CD4-positive, alpha-beta memory T cell (primary cell): Measurements from ENCODE around the gene ADAMTS16. TPM values are rescaled to one million over a fixed set of nuclear protein-coding genes. Genes with fewer than 3 reads are reported as not detected.

Source experiments
- CTCF ChIA-PET: fragments of 350-600 bp; sonication (Branson Sonifier 250); formaldehyde crosslinking; loops from one replicate; lab custom pipeline; 2021; ENCODE audit warnings: inconsistent platforms; ENCODE audit not compliant: partially characterized antibody; lab: Charles Lee
- POLR2A ChIA-PET: fragments of 350-600 bp; sonication (Branson Sonifier 250); formaldehyde crosslinking; loops from one replicate; lab custom pipeline; 2021; ENCODE audit not compliant: partially characterized antibody; lab: Charles Lee
- DNase-seq, 5 donors: peaks; one replicate each; pipeline versions ENCODE4 v3.0.0 to v3.0.0-alpha.2; 2020 to 2022; ENCODE audit warnings: mixed read lengths in 1 of 5
- H3K27ac ChIP-seq: one replicate; pipeline ENCODE4 v1.7.0; 2013; ENCODE audit warnings: low read depth, low read length
- H3K27me3 ChIP-seq: 2 replicates; pipeline ENCODE4 v1.7.0; 2013; ENCODE audit warnings: mild to moderate bottlenecking, low read length, moderate library complexity; ENCODE audit not compliant: insufficient read depth
- H3K36me3 ChIP-seq: 2 replicates; pipeline ENCODE4 v1.7.0; 2013; ENCODE audit warnings: mild to moderate bottlenecking, low read length, moderate library complexity; ENCODE audit not compliant: insufficient read depth
- H3K4me1 ChIP-seq: 2 replicates; pipeline ENCODE4 v1.7.0; 2013; ENCODE audit warnings: mild to moderate bottlenecking, low read length, moderate library complexity; ENCODE audit not compliant: insufficient read depth
- H3K4me3 ChIP-seq, 2 donors: one replicate each; pipeline ENCODE4 v1.7.0; 2013; ENCODE audit warnings: low read length in 2 of 2, mild to moderate bottlenecking in 1 of 2
- H3K9me3 ChIP-seq, 2 donors: one replicate each; pipeline ENCODE4 v1.7.0; 2013; ENCODE audit warnings: low read length in 2 of 2, control low read depth in 1 of 2; ENCODE audit not compliant: control insufficient read depth in 1 of 2
- H3K27ac Mint-ChIP-seq, 7 donors: one replicate each; pipeline ENCODE4 v1.8.0; 2020 to 2021; ENCODE audit warnings: mixed read lengths in 7 of 7, mild to moderate bottlenecking in 6 of 7, inconsistent platforms in 3 of 7, moderate library complexity in 3 of 7
- H3K27me3 Mint-ChIP-seq, 2 donors: one replicate each; pipeline ENCODE4 v1.8.0; 2020 to 2021; ENCODE audit warnings: mixed read lengths in 2 of 2
- H3K36me3 Mint-ChIP-seq, 2 donors: one replicate each; pipeline ENCODE4 v1.8.0; 2020 to 2021; ENCODE audit warnings: mixed read lengths in 2 of 2, inconsistent platforms in 1 of 2, mild to moderate bottlenecking in 1 of 2
- H3K4me1 Mint-ChIP-seq, 4 donors: one replicate each; pipeline ENCODE4 v1.8.0; 2020 to 2021; ENCODE audit warnings: mixed read lengths in 4 of 4, mild to moderate bottlenecking in 1 of 4
- H3K4me3 Mint-ChIP-seq, 8 donors: one replicate each; pipeline ENCODE4 v1.8.0; 2020 to 2021; ENCODE audit warnings: mixed read lengths in 8 of 8, mild to moderate bottlenecking in 7 of 8, moderate library complexity in 6 of 8, inconsistent platforms in 3 of 8
- H3K9me3 Mint-ChIP-seq, 8 donors: one replicate each; pipeline ENCODE4 v1.8.0; 2020 to 2021; ENCODE audit warnings: mixed read lengths in 8 of 8, mild to moderate bottlenecking in 5 of 8, inconsistent platforms in 3 of 8, moderate library complexity in 1 of 8
- intact Hi-C: fragments of 100-400 bp; cut with micrococcal nuclease; formaldehyde crosslinking; loops from one replicate; pipeline ENCODE4 v1.15.1; 2023
- polyA plus RNA-seq, 2 donors: library from polyadenylated mRNA; unstranded; fragments of 300-500 nt; fragmentation: Illumina TruSeq; gene quantifications; one replicate each; pipeline ENCODE4 v1.2.3, GENCODE V29; 2021
- total RNA-seq, 2 experiments: library from RNA; stranded (reverse); gene quantifications; one replicate each; pipeline ENCODE4 v1.2.3, GENCODE V29; 2021

Gene ADAMTS16
- total and polyA plus RNA-seq, 4 experiments from 2014 or later: not detected

GRCh38 chr5:5257353-5257752 is 117.2 kb downstream of the ADAMTS16 start:
- Mint-ChIP-seq H3K36me3 (no peaks in the 10 kb centered on the region), H3K9me3 (peaks cover 4 to 31% (median 11%) of the 10 kb centered on the region in 8 donors), H3K27me3 (no peaks in the 10 kb centered on the region), H3K4me1 (no peaks in the 10 kb centered on the region), H3K27ac (no peak overlapping the region), H3K4me3 (no peak overlapping the region)
- H3K9me3 ChIP-seq: no peaks in the 10 kb centered on the region
- CTCF ChIA-PET: no interaction called here
- intact Hi-C loops: no loop called here
- no peak for DNase-seq
- no peaks in the 10 kb centered on the region for H3K36me3 ChIP-seq
- POLR2A ChIA-PET: no interaction called here
- no peak overlapping the region for H3K27ac ChIP-seq
- no peaks in the 10 kb centered on the region for H3K27me3 ChIP-seq
- no peak overlapping the region for H3K4me3 ChIP-seq
- no peaks in the 10 kb centered on the region for H3K4me1 ChIP-seq

GRCh38 chr5:5258564-5258963 is 118.4 kb downstream of the ADAMTS16 start:
- Histone ChIP-seq H3K27ac (no peak overlapping the region), H3K4me3 (no peak overlapping the region), H3K4me1 (no peaks in the 10 kb centered on the region), H3K27me3 (no peaks in the 10 kb centered on the region), H3K36me3 (no peaks in the 10 kb centered on the region), H3K9me3 (no peaks in the 10 kb centered on the region)
- intact Hi-C loops: no loop called here
- H3K27me3 Mint-ChIP-seq: no peaks in the 10 kb centered on the region
- no peaks in the 10 kb centered on the region for H3K36me3 Mint-ChIP-seq
- H3K4me3 Mint-ChIP-seq: no peak overlapping the region
- ChIA-PET CTCF (no interaction called here), POLR2A (no interaction called here)
- H3K27ac Mint-ChIP-seq: no peak overlapping the region
- H3K4me1 Mint-ChIP-seq: no peaks in the 10 kb centered on the region
- DNase-seq: no peak
- peaks cover 4 to 22% (median 11%) of the 10 kb centered on the region in 8 donors for H3K9me3 Mint-ChIP-seq

- ChIA-PET POLR2A (no interaction called here), CTCF (no interaction called here)
Observed at GRCh38 chr5:5264727-5265126, 124.6 kb downstream of the ADAMTS16 start.

GRCh38 chr5:5266297-5266696 is 126.2 kb downstream of the ADAMTS16 start:
- H3K27me3 Mint-ChIP-seq: no peaks in the 10 kb centered on the region
- peaks cover 0 to 5% (median 0%) of the 10 kb centered on the region in 8 donors for H3K9me3 Mint-ChIP-seq
- no peak overlapping the region for H3K4me3 ChIP-seq
- CTCF ChIA-PET: no interaction called here
- POLR2A ChIA-PET: no interaction called here
- no peak overlapping the region for H3K27ac Mint-ChIP-seq
- H3K4me1 ChIP-seq: no peaks in the 10 kb centered on the region
- H3K9me3 ChIP-seq: no peaks in the 10 kb centered on the region
- no peaks in the 10 kb centered on the region for H3K4me1 Mint-ChIP-seq
- H3K27me3 ChIP-seq: no peaks in the 10 kb centered on the region
- no peak for DNase-seq
- no peak overlapping the region for H3K27ac ChIP-seq
- intact Hi-C loops: no loop called here
- no peak overlapping the region for H3K4me3 Mint-ChIP-seq
- no peaks in the 10 kb centered on the region for H3K36me3 ChIP-seq
- H3K36me3 Mint-ChIP-seq: no peaks in the 10 kb centered on the region

More at GRCh38 chr5:5264727-5265126, 124.6 kb downstream of the ADAMTS16 start:
- H3K27ac Mint-ChIP-seq: no peak overlapping the region
- intact Hi-C loops: no loop called here
- H3K4me3 ChIP-seq: no peak overlapping the region
- no peaks in the 10 kb centered on the region for H3K36me3 Mint-ChIP-seq
- H3K4me3 Mint-ChIP-seq: no peak overlapping the region
- H3K4me1 Mint-ChIP-seq: no peaks in the 10 kb centered on the region
- no peaks in the 10 kb centered on the region for H3K36me3 ChIP-seq
- no peak for DNase-seq
- H3K27me3 Mint-ChIP-seq: no peaks in the 10 kb centered on the region
- H3K4me1 ChIP-seq: no peaks in the 10 kb centered on the region
- H3K27ac ChIP-seq: no peak overlapping the region
- H3K9me3 ChIP-seq: no peaks in the 10 kb centered on the region
- H3K9me3 Mint-ChIP-seq: peaks cover 0 to 5% (median 0%) of the 10 kb centered on the region in 8 donors
- H3K27me3 ChIP-seq: no peaks in the 10 kb centered on the region

DNA sequence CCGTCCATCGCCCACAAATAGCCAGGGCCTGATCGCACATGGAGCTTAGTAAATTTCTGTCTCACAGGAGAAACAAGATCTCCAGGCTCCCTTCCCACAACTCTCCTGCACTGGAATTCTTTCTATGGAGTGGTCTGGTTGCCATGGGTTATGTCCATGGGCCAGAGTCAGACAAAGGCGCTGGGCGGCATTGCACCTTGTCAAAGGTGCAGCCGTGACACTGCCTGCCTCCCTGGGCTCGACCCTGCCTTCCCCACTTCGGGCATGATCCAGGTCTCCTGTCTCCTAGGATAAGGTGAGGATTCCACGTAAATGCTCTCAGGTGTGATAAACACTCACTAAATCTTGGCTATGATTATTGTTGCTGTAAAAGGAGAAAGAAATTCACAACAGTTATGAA is 130.0 kb downstream of the ADAMTS16 start:
- H3K4me3 ChIP-seq: no peak overlapping the region
- intact Hi-C loops: no loop called here
- Mint-ChIP-seq H3K27me3 (no peaks in the 10 kb centered on the region), H3K9me3 (peaks cover 0 to 5% (median 0%) of the 10 kb centered on the region in 8 donors), H3K4me1 (no peaks in the 10 kb centered on the region), H3K4me3 (no peak overlapping the region), H3K36me3 (no peaks in the 10 kb centered on the region), H3K27ac (no peak overlapping the region)
- H3K36me3 ChIP-seq: no peaks in the 10 kb centered on the region
- no peak overlapping the region for H3K27ac ChIP-seq
- POLR2A ChIA-PET: no interaction called here
- H3K9me3 ChIP-seq: no peaks in the 10 kb centered on the region
- H3K4me1 ChIP-seq: no peaks in the 10 kb centered on the region
- CTCF ChIA-PET: no interaction called here
- no peak for DNase-seq
- no peaks in the 10 kb centered on the region for H3K27me3 ChIP-seq

GRCh38 chr5:5270958-5271785 is 131.0 kb downstream of the ADAMTS16 start:
- Histone ChIP-seq H3K27ac (no peak overlapping the region), H3K4me1 (no peaks in the 10 kb centered on the region), H3K27me3 (no peaks in the 10 kb centered on the region), H3K36me3 (no peaks in the 10 kb centered on the region), H3K9me3 (no peaks in the 10 kb centered on the region), H3K4me3 (no peak overlapping the region)
- CTCF ChIA-PET: no interaction called here
- Mint-ChIP-seq H3K4me1 (no peaks in the 10 kb centered on the region), H3K36me3 (no peaks in the 10 kb centered on the region), H3K4me3 (no peak overlapping the region), H3K27me3 (no peaks in the 10 kb centered on the region), H3K27ac (no peak overlapping the region), H3K9me3 (peaks cover 0 to 5% (median 0%) of the 10 kb centered on the region in 8 donors)
- DNase-seq: peak in 1 of 5 donors; percentile 38
- intact Hi-C loops: no loop called here
- POLR2A ChIA-PET: no interaction called here

DNA sequence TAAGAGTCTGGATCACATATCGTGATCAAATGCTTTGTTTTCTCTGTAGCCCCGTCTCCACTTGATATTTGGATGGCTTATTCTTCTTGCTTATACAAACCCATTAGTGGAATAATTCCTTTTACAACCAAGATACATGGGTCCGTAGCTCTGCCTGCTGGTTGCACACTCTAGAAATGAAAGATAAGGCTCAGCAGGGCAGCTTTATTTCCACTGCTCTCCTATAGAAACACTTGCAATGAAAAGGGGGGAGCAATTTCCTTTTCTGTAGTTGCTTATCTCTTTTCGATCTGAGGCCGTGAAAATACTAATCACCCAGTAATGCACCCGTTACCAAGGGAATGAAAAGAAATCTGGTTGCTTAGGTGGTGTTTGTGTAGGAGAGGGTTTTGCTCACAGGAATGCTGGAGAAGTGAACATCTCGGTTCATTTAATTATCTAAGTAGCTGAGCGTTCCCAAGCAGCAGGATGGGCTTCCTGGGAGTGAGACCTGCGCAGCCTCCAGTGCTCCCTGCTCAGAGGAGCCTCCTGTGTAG is 131.7 kb downstream of the ADAMTS16 start:
- Mint-ChIP-seq H3K36me3 (no peaks in the 10 kb centered on the region), H3K4me1 (no peaks in the 10 kb centered on the region), H3K27me3 (no peaks in the 10 kb centered on the region), H3K27ac (no peak overlapping the region), H3K4me3 (no peak overlapping the region), H3K9me3 (peaks cover 0 to 5% (median 0%) of the 10 kb centered on the region in 8 donors)
- ChIA-PET CTCF (no interaction called here), POLR2A (no interaction called here)
- Histone ChIP-seq H3K9me3 (no peaks in the 10 kb centered on the region), H3K27me3 (no peaks in the 10 kb centered on the region), H3K36me3 (no peaks in the 10 kb centered on the region), H3K4me3 (no peak overlapping the region), H3K27ac (no peak overlapping the region), H3K4me1 (no peaks in the 10 kb centered on the region)
- intact Hi-C loops: no loop called here
- no peak for DNase-seq
